ENCODE results near the gene KCNIP2.

The KCNIP2 gene

DNA sequence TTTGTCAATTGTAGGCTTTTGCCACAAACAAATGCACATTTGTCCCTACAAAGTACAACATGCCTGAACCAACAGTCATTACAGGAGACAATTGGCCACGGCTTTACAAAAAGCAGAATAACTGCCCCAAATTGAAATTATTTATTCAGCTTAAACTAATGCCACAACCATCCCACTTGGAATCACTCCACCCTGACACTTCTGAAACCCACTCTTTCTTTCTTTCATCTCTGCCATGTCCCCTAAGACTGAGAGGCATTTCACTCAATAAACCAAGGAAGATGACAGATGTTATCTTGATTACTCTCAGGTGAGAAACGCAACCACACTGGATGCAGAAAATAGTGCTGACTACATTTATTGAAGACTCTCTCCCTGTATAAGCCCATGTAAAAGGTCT is 57.8 kb downstream of the KCNIP2 start:
- no peak for DNase-seq (ENCODE audit: extremely low read depth in 1 of 2, low read depth in 1 of 2)

DNA sequence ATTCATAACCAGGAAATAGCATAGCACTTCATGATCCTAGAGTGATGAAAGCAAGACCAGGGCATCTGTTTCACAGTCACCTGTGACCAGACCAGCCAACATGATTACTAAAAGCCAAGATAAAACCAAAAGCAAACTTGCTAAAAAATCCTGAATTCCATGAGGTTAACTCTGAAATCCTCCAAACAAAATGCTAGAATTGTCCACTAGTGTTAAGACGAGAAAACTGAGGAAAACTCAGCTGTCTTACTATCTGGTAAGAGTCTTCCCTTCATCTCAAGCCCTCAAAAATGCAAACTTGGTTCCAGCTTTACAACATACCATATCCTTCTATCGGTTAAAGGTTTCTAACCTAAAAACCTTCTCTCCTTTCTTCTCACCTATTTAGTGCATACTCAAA is 59.0 kb downstream of the KCNIP2 start:
- no peak for DNase-seq (ENCODE audit: extremely low read depth in 1 of 2, low read depth in 1 of 2)

GRCh38 chr10:101783736-101784118 is 59.9 kb downstream of the KCNIP2 start:
- DNase-seq (ENCODE audit: extremely low read depth in 1 of 2, low read depth in 1 of 2), result no peak

- peak; percentile 38 to 70 for DNase-seq (ENCODE audit: extremely low read depth in 1 of 2, low read depth in 1 of 2)
These were observed 60.5 kb downstream of the KCNIP2 start, which contains the start of gene NPM3 for GRCh38 chr10:101782811-101783735. TSS of gene NPM3 (minus strand) at chr10:101783446. CDS start at chr10:101783390, 56 bp downstream.

DNA sequence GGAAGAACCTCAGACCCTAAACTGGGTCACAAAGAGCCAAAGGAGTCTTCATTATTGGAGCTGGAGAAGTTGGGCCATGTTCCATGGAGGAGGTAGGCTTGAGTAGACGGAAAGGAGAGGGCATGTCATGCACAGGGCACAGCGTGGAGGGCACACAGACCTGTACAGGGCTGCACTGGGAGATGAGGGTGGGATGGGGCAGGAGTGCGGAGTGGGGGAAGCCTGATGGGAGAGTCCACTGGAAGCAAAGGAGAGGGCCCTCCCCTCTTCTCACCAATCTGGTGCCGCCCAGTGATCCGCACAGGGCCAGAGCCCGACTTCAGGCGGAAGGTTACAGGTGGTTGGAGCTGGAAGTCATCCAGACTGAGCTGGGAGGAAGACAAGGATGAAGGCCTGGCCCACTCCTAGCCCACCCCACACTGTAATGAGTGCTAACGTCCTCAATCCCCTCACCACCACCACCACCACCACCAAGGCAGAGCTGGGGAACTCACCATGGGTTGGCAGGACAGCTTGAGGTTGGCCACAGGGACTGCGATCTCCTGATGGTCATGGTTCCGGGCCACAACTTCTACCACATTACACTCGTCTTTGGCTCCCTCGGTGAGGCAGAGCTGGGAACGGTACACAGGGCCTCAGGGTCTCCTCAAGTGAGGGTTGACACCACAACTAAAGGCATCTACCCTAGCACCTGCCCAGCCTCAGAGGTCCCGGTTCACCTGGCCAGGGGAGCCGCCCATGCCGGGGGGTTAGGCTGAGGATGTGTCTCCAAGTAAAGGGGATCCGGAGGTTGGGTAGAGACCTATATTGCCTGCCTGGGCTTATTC is 61.4 kb downstream of the KCNIP2 start:
- DNase-seq (ENCODE audit: extremely low read depth in 1 of 2, low read depth in 1 of 2), result no peak

DNA sequence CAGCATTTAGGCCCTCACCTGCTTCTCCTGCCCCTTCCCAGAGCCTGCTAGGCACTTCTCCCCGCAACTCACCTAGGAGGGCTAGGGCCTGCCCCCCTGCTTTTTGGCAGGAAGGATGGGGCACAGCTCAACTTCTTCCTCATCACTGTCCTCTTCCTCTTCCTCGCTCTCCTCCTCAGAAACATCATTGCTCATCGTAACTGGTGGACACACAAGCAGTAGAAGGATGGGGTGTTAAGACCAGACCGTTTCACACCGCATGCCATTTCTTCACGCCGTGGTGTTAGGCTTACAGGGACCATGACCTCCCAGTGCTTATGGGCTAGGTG is 62.0 kb downstream of the KCNIP2 start:
- no peak for DNase-seq (ENCODE audit: extremely low read depth in 1 of 2, low read depth in 1 of 2)

- peak; percentile 13 to 52 for DNase-seq (ENCODE audit: extremely low read depth in 1 of 2, low read depth in 1 of 2)
These were observed 62.6 kb downstream of the KCNIP2 start for GRCh38 chr10:101780818-101781654.

DNA sequence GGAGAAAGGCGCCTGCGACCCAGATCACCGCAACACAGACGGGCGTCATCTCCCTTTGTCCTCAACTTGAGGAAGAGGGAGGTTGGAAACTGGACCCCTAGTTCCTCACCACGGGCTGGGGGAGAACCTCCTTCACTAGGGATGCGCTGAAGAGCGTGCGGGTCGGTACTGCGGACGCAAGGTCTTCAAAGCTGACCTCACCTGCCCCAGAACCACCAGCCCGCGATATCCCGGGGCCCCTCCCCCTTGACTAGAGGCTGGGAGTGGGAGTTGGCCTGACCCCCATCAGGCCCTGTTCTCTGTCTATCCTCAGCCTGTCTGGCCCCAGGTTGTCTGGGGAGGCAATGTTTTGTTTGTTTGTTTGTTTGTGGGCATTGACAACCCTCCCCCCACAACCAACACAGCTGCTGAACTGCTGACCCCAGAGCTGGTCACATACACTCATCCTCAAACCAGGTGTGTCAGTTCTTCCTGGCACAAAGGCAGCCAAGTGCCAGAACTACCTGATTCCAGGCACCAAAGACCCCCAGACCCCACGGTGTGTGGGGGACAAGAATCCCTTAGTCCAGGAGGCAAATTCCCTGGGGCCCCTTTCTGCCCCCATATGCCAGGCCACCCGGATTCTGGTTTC is 63.3 kb downstream of the KCNIP2 start:
- no peak for DNase-seq (ENCODE audit: extremely low read depth in 1 of 2, low read depth in 1 of 2)

DNA sequence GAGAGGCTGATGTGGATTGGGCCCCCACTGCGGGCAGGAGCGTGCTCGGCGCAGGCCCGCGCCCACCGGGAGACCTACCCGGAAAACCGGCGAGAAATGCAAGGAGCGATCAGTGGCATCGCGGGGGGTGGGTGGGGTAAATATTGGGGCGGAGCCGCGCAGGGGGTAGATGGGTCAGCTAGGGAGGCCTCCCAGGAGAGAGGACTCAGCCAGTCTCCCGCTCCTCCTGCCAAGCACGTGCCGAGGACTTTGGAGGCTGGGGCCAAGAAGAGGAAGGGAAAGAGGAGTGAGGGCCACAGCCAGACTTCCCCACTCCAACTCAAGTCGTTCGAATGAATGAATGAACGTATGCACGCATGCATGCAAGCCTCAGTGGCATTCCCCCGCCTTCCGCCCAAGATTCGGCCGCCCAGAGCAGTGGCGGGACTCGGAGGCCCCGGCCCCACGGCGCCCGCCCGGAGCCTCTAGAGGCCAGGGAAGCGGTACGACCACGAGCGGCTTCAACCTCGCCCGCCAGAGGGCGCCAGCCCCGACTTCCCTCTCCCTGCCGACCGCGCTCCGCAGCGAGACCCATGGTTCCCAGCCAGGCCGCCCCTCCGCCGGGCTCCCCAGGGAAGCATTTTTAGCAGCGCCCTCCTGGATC is 63.9 kb downstream of the KCNIP2 start:
- peak; percentile 50 to 80 for DNase-seq (ENCODE audit: extremely low read depth in 1 of 2, low read depth in 1 of 2)

GRCh38 chr10:101778781-101779543 is 64.6 kb downstream of the KCNIP2 start:
- no peak for DNase-seq (ENCODE audit: extremely low read depth in 1 of 2, low read depth in 1 of 2)

DNA sequence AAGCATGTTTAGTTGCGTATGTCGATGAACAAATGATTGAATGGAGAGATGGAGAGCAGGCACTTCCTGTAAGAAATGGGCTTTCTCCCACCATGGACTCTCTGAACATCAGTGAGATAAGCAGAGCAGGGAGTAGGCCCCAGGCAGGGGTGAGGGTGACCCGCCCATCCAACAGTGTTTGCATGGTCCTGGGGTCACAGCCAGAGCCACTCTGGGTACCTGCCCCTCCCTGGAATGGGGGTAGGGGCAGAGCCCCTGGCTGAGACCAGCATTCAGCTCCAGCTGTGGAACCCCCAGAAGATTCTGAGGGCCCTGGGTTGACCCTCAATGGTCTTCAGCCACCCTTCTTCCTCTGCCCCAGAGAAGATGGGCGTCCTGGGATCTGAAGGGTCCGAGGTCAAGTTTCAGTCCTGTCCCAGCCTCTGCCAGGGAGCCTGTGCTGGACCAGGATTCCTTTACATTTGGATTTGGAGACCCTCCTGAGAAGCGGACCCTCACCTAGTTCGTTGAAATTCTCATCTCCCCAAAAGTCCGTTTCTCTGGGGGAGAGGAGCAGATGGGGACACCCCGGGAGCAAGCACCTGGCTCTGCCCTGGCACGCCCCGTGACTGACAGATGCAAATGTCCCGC is 65.3 kb downstream of the KCNIP2 start:
- no peak for DNase-seq (ENCODE audit: extremely low read depth in 1 of 2, low read depth in 1 of 2)

DNA sequence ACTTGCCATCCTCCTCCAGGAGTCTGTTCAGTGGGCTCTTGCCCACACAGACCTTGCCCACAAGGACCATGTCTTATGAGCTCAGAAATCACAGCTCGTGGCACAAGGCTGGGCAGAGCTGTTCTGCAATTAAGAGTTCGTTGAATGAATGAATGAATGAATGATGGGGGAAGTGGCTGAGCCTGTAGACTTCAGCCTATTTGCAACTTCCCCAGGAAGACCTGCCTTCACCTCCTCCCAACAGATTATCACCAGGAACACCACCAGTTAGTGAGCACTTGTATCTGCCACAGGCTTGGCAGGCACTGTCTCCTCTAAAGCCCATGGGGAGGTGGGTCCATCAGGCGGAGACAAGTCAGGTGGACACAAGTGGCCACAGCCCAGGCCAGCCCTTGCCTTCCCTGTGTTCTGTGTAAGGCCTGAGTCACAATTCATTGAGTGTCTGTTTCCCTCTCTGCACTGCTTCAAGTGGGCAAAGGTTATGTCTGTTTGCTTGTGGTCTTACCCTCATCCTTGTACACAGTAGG is 65.9 kb downstream of the KCNIP2 start:
- DNase-seq (ENCODE audit: extremely low read depth in 1 of 2, low read depth in 1 of 2), result no peak

- DNase-seq (ENCODE audit: extremely low read depth in 1 of 2, low read depth in 1 of 2), result no peak
These were observed 67.3 kb downstream of the KCNIP2 start for GRCh38 chr10:101776161-101776817.

All from activated CD8-positive, alpha-beta memory T cell treated with anti-CD3 and anti-CD28 coated beads for 1 hour (primary cell).